K562 (cell line): Measurements from ENCODE around the gene BOLA3. TPM values are rescaled to one million over a fixed set of nuclear protein-coding genes. Genes with fewer than 3 reads are reported as not detected.

Experiments used
- ATAC-seq: fragments of 200-7000 bp; cut with Tn5 transposase; 3 replicates; pipeline ENCODE4 v1.9.1; 2020; ENCODE audit warnings: moderate library complexity
- BruUV-seq: library from RNA; stranded (reverse); fragments of 400-500 nt; replicated peaks from 2 replicates; lab custom pipeline; 2021; lab: Mats Ljungman, UMichigan
- CTCF ChIA-PET: fragments of 300-600 bp; formaldehyde crosslinking; extraction: SDS; loops from one replicate; lab custom pipeline; 2021; ENCODE audit warnings: low intra/inter-chr PET ratio; lab: Yijun Ruan, JAX
- POLR2A ChIA-PET: fragments of 300-600, 350-650 bp; sonication (Branson Sonifier 250); formaldehyde crosslinking; extraction: SDS; loops from one replicate; lab custom pipeline; 2021; ENCODE audit warnings: antibody characterized with exemption, inconsistent platforms; lab: Yijun Ruan, JAX
- DNase-seq, 4 experiments: peaks; one replicate each; pipeline versions ENCODE4 v3.0.0 to v3.0.0-alpha.2; 2011 to 2018; ENCODE audit warnings: low spot score in 3 of 4, mixed read lengths in 3 of 4; ENCODE audit errors: extremely low read depth in 1 of 4
- FAIRE-seq: peaks from 2 replicates; lab custom pipeline; 2011; peaks lifted over from hg19 to GRCh38; lab: Jason Lieb, UNC
- H2AFZ ChIP-seq: 2 replicates; pipeline ENCODE4 v1.6.0; 2011; ENCODE audit warnings: low read depth, low read length, control low read depth, inconsistent platforms
- H3K27ac ChIP-seq: fragments of 200-600 bp; 3 replicates; pipeline ENCODE4 v1.8.0; 2011; ENCODE audit warnings: low read depth, mild to moderate bottlenecking, control low read depth, inconsistent platforms, low read length, moderate library complexity, mixed read lengths; ENCODE audit errors: extremely low read depth
- H3K27me3 ChIP-seq, 2 experiments: fragments of 300-600 bp in 1 of 2; 2 replicates in 1 of 2; 3 replicates in 1 of 2; pipeline versions ENCODE4 v1.6.0 to v1.8.0; 2011; ENCODE audit warnings: inconsistent platforms in 2 of 2, low read length in 2 of 2, mild to moderate bottlenecking in 1 of 2, mixed read lengths in 1 of 2, moderate library complexity in 1 of 2; ENCODE audit not compliant: control insufficient read depth in 2 of 2, insufficient read depth in 2 of 2
- H3K36me3 ChIP-seq: fragments of 300-600 bp; 3 replicates; pipeline ENCODE4 v1.8.0; 2011; ENCODE audit warnings: mild to moderate bottlenecking, low read length, inconsistent platforms; ENCODE audit not compliant: control insufficient read depth, insufficient read depth
- H3K4me1 ChIP-seq, 2 experiments: fragments of 200-600 bp in 1 of 2; replicated peaks in 1 of 2; 2 replicates in 1 of 2; 3 replicates in 1 of 2; pipeline versions ENCODE4 v1.5.1 to v1.8.0; 2011; ENCODE audit warnings: inconsistent platforms in 2 of 2, low read length in 2 of 2, mild to moderate bottlenecking in 1 of 2, mixed read lengths in 1 of 2, moderate library complexity in 1 of 2; ENCODE audit not compliant: control insufficient read depth in 2 of 2, insufficient read depth in 2 of 2
- H3K4me2 ChIP-seq: 2 replicates; pipeline ENCODE4 v1.6.1; 2011; ENCODE audit warnings: low read length, control low read depth, inconsistent platforms, mixed read lengths; ENCODE audit not compliant: insufficient read depth
- H3K4me3 ChIP-seq: fragments of 200-600 bp; sonication (generic), shearing (Covaris generic); 2 replicates; pipeline ENCODE4 v1.5.1; 2016; ENCODE audit warnings: control low read depth, inconsistent platforms
- H3K79me2 ChIP-seq: fragments of 200-600 bp; 3 replicates; pipeline ENCODE4 v1.8.0; 2011; ENCODE audit warnings: low read length, inconsistent platforms; ENCODE audit not compliant: control insufficient read depth, insufficient read depth
- H3K9ac ChIP-seq, 2 experiments: 2 replicates each; pipeline versions ENCODE4 v1.6.0 to v1.6.1; 2011; ENCODE audit warnings: low read depth in 2 of 2, low read length in 2 of 2, control low read depth in 1 of 2, inconsistent platforms in 1 of 2, mild to moderate bottlenecking in 1 of 2, mixed read lengths in 1 of 2; ENCODE audit not compliant: insufficient read depth in 1 of 2
- H3K9me1 ChIP-seq: one replicate; pipeline ENCODE4 v1.6.0; 2011; ENCODE audit warnings: inconsistent platforms, mild to moderate bottlenecking, low read length, moderate library complexity; ENCODE audit not compliant: control insufficient read depth, insufficient read depth
- H3K9me3 ChIP-seq: replicated peaks from 2 replicates; pipeline ENCODE4 v1.5.1; 2011; ENCODE audit warnings: low read depth, low read length, inconsistent platforms; ENCODE audit not compliant: control insufficient read depth, insufficient read depth
- H4K20me1 ChIP-seq: replicated peaks from 2 replicates; pipeline ENCODE4 v1.6.1; 2011; ENCODE audit warnings: low read length, inconsistent platforms, mixed read lengths; ENCODE audit not compliant: control insufficient read depth, insufficient read depth
- CUX1 ChIP-seq: fragments of 200-800 bp; sonication (Bioruptor generic); IDR thresholded peaks from 2 replicates; pipeline ENCODE4 v1.6.1; 2016; ENCODE audit warnings: missing genetic modification characterization, missing compliant biosample characterization
- NR2C2 ChIP-seq, 2 experiments: fragments of 200-800 bp in 1 of 2; sonication (Bioruptor generic) in 1 of 2; sonication (generic) in 1 of 2; formaldehyde crosslinking in 1 of 2; IDR thresholded peaks; 2 replicates each; pipeline versions ENCODE4 v1.6.1 to v1.8.0; 2016 to 2022; ENCODE audit warnings: mild to moderate bottlenecking in 1 of 2, missing compliant biosample characterization in 1 of 2, missing genetic modification characterization in 1 of 2, missing genetic modification reagents in 1 of 2
- POLR2G ChIP-seq: fragments of 200-400 bp; formaldehyde crosslinking; IDR thresholded peaks from 2 replicates; pipeline ENCODE4 v1.6.1; 2017; ENCODE audit warnings: low read depth, mild to moderate bottlenecking, antibody characterized with exemption, low read length, moderate library complexity
- RBM34 ChIP-seq: fragments of 200-400 bp; formaldehyde crosslinking; IDR thresholded peaks from 2 replicates; pipeline ENCODE4 v1.6.1; 2018; ENCODE audit warnings: low read length, borderline replicate concordance; ENCODE audit not compliant: insufficient read depth
- ZNF354B ChIP-seq: fragments of 250-450 bp; sonication (Bioruptor Pico); IDR thresholded peaks from 2 replicates; pipeline ENCODE4 v1.4.0; 2020
- WGBS: fragments of 100-300 bp; shearing (Covaris generic); methylation state at CpG from one replicate; pipeline ENCODE4 v1.1.6; 2016; ENCODE audit warnings: low coverage, mixed read lengths; ENCODE audit not compliant: insufficient coverage; ENCODE audit errors: missing lambda C conversion rate; 5-methylcytosine and 5-hydroxymethylcytosine counted together
- in situ Hi-C: fragments of 300-500 bp; cut with MboI; formaldehyde crosslinking; loops from 4 replicates; pipeline ENCODE4 v1.15.0; 2018; ENCODE audit warnings: inconsistent platforms, mixed read lengths
- intact Hi-C: fragments of 100-400 bp; cut with micrococcal nuclease; formaldehyde crosslinking; loops from 2 replicates; pipeline ENCODE4 v1.14.2; 2022
- polyA plus RNA-seq, 8 experiments: library from polyadenylated mRNA; depleted of rRNA in 4 of 8; stranded (reverse) in 5 of 8; unstranded in 3 of 8; fragments of >200 nt; fragmentation: Nextera tagmentation in 2 of 8; fragmentation: Illumina TruSeq in 1 of 8; extraction: Ambion mirVana in 2 of 8; extraction: Trizol in 1 of 8; gene quantifications; 2 replicates each; pipeline versions ENCODE4 v1.2.1 to v1.2.3, GENCODE V29; 2011 to 2014; ENCODE audit warnings: inconsistent platforms in 1 of 8, missing spikeins in 1 of 8
- total RNA-seq, 7 experiments: library from RNA; depleted of rRNA in 6 of 7; stranded (reverse); fragments of >200 nt in 6 of 7; fragmentation: Illumina TruSeq in 2 of 7; extraction: Trizol in 2 of 7; gene quantifications; 2 replicates each; pipeline versions ENCODE4 v1.2.1 to v1.2.3, GENCODE V29; 2011 to 2021; ENCODE audit warnings: low replicate concordance in 1 of 7

The BOLA3 gene
- total and polyA plus RNA-seq, 9 of the 15 experiments (the other 6 are each of a cell fraction or from before 2014, with no cell fraction given): 149 to 619 (median 255) TPM

GRCh38 chr2:74100254-74101216 lies 47.2 kb downstream of the BOLA3 start:
- Histone ChIP-seq H3K4me2 (no peak overlapping the region), H4K20me1 (no peaks in the 10 kb centered on the region), H3K27ac (no peak overlapping the region), H3K4me1 (peaks cover 0 to 4% of the 10 kb centered on the region in 2 experiments; a peak in 1 of 5 replicates), H3K36me3 (peaks cover 58% of the 10 kb centered on the region; the same call in 2 of the 3 replicates), H3K4me3 (no peak overlapping the region), H2AFZ (no peak overlapping the region), H3K79me2 (no peaks in the 10 kb centered on the region), H3K9me1 (no peaks in the 10 kb centered on the region), H3K9me3 (no peaks in the 10 kb centered on the region), H3K9ac (no peak overlapping the region), H3K27me3 (no peaks in the 10 kb centered on the region)
- TF ChIP-seq ZNF354B: no peak
- no peak for TF ChIP-seq RBM34
- no peak for TF ChIP-seq CUX1 (CRISPR knock-in tag)
- TF ChIP-seq NR2C2 (CRISPR knock-in tag; IDR thresholded peaks at IDR 0.05): no peak
- TF ChIP-seq NR2C2 (tag; IDR thresholded peaks at IDR 0.05): no peak
- TF ChIP-seq POLR2G: 0 out of 2 replicates have a peak, but pooled peaks have one; percentile 12
- DNase-seq: no peak
- intact Hi-C loops (loop anchor here (10.0 kb wide), 1 partner anchor 276 kb away; the partner anchor contains the start of gene STAMBP), in situ Hi-C loops (no loop called here)
- POLR2A ChIA-PET: interaction anchor here (0.6 kb wide), 1 partner anchor 78 kb away, joined by 3 read pairs; the partner anchor contains the start of gene MOB1A
- BruUV-seq: no TSS peak
- CTCF ChIA-PET: no interaction called here
- 89% methylated on average over 24 of the region's 25 CpGs for WGBS
- FAIRE-seq: no peak
- ATAC-seq: no peak
